Measurements from ENCODE around the gene NAT10.
"Not testable (repeated sequence)": the region's sequence is repeated elsewhere in the genome, so short reads cannot be mapped to it uniquely, and the experiment has no call there.

NAT10 gene

GRCh38 chr11:34169686-34170085, 64.3 kb downstream of the NAT10 start:
- DNase-seq = no peak

- DNase-seq = no peak
Measured at GRCh38 chr11:34173050-34173449, 67.6 kb downstream of the NAT10 start.

- peak; percentile 92 for DNase-seq
Measured at GRCh38 chr11:34174412-34175041, 69.1 kb downstream of the NAT10 start.

GRCh38 chr11:34175284-34176019, 70.0 kb downstream of the NAT10 start:
- DNase-seq = no peak

GRCh38 chr11:34176751-34177209, 71.4 kb downstream of the NAT10 start:
- no peak for DNase-seq

- DNase-seq = no peak
Measured at GRCh38 chr11:34178209-34178821, 72.9 kb downstream of the NAT10 start.

GRCh38 chr11:34179026-34179675, 73.7 kb downstream of the NAT10 start:
- no peak for DNase-seq

- DNase-seq = no peak
Measured at GRCh38 chr11:34180040-34180813, 74.8 kb downstream of the NAT10 start.

- not testable (repeated sequence) for DNase-seq
Measured at GRCh38 chr11:34180814-34181165, 75.4 kb downstream of the NAT10 start.

GRCh38 chr11:34181251-34181650, 75.8 kb downstream of the NAT10 start:
- no peak for DNase-seq

- DNase-seq = no peak
Measured at GRCh38 chr11:34181856-34182405, 76.5 kb downstream of the NAT10 start.

GRCh38 chr11:34182425-34182824, 77.0 kb downstream of the NAT10 start:
- DNase-seq = no peak

GRCh38 chr11:34182921-34183685, 77.7 kb downstream of the NAT10 start:
- DNase-seq = no peak

- DNase-seq = no peak
Measured at GRCh38 chr11:34183848-34184391, 78.5 kb downstream of the NAT10 start.

- no peak for DNase-seq
Measured at GRCh38 chr11:34184505-34185015, 79.1 kb downstream of the NAT10 start.

- no peak for DNase-seq
Measured at GRCh38 chr11:34185926-34186841, 80.8 kb downstream of the NAT10 start.

GRCh38 chr11:34188181-34188580, 82.8 kb downstream of the NAT10 start:
- no peak for DNase-seq

GRCh38 chr11:34189191-34189590, 83.8 kb downstream of the NAT10 start:
- DNase-seq = no peak

- no peak for DNase-seq
Measured at GRCh38 chr11:34190192-34191139, 85.0 kb downstream of the NAT10 start.

Data from activated CD8-positive, alpha-beta memory T cell treated with anti-CD3 and anti-CD28 coated beads for 24 hours (primary cell).